Muscle of arm (tissue), 12 donors: Measurements from ENCODE around the gene FGF22. TPM values are rescaled to one million over a fixed set of nuclear protein-coding genes. Genes with fewer than 3 reads are reported as not detected.
"Not testable (repeated sequence)": the region's sequence is repeated elsewhere in the genome, so short reads cannot be mapped to it uniquely, and the experiment has no call there.

ENCODE experiments used
- DNase-seq: peaks from one replicate; pipeline ENCODE4 v3.0.0-alpha.2; 2013
- polyA plus RNA-seq, 12 donors: library from polyadenylated mRNA; unstranded; fragments of 120-200 nt; gene quantifications; one replicate each; pipeline ENCODE4 v1.2.1, GENCODE V29; 2013; ENCODE audit not compliant: insufficient read length in 12 of 12

Gene FGF22
- polyA plus RNA-seq, 12 donors = 0.09 to 0.21 (median 0.16) TPM; not detected in 8

DNA sequence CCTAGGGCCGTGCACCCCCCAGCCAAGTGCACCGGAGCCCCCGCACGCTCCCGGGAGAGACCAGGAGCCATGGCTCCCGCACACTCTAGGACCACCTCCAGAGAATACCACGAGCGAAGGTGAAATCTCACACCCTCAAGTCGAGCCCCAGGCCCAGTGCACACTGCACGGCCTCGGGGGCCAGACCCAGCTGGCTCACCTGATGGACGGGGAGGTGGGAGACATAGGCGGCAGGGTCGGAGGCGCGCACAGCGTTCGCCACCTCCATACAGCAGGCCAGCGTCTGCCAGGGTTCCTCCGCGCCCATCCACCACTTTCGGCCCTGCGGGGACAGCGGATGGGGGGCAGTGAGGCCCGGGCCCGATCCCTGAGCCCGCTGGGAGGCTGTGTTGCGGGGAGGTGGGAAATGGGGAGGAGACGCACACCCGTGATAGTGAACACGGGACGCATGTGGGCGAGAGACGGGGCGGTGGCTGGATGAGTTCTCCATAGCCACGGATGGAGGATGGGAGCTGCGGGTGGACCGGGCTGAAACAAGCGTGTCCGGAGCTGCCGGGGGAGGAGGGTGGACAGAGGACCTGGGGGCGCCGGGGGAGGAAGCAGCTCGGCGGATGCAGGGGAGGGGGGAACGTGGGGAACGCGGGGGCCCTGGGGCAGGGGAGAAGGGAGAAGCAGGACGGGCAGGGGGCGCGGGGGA, 19.4 kb upstream of the FGF22 start:
- no peak for DNase-seq

DNA sequence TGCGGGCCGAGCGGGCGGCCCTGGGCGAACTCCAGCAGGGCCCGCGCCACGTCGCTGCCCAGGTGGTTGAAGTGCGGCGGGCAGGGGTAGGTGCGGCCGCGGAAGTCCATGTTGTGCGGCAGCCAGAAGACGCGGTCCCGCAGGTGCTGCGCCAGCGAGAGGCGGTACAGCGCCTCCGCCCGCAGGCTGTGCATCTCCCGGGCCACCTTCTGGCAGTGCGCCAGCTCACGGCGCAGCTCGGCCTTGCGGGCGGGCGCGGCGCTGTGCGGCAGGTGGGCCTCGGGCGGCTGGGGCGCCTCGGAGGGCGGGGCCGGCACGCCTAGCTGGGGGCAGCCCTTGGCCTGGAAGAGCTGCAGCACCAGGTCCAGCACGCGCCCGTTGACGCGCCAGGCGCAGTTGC, 18.5 kb upstream of the FGF22 start:
- not testable (repeated sequence) for DNase-seq

DNA sequence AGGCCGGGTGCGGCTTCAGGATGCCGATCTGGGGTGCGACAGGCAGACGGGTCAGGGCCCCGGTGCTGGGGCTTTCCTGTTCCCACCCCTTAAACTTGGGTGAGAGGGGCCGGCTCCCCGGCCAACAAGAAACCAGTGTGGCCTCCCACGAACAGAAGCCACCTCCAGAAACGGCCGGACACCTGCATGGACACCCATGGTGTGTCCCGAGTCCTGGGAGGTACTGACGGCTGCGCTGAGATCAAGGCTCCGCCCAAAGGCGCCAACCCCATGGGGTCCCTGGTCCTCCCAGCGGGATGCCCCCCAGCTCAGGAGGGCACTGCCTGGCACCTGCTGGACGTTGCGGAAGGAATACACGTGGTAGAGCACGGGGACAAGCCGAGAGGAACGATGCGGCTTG, 17.9 kb upstream of the FGF22 start:
- DNase-seq = no peak

DNA sequence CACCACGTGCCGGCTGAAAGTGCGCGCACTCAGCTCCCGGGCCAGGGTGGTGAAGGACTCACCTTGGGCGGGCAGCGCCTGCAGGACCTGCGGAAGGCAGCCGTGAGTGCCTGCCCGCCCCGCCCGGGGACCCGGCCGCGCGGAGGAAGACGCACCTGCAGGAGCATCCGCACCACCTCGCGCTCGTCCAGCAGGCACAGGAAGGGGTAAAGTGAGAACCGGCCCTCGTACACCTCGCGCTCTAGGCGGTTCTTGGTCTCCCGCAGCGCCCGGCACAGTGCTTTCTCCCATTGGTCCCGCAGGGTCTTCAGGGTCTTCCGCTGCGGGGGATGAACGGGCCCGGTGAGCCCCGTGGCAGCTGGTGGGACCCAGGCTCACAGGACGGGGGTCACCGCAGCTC, 17.0 kb upstream of the FGF22 start:
- DNase-seq = no peak

DNA sequence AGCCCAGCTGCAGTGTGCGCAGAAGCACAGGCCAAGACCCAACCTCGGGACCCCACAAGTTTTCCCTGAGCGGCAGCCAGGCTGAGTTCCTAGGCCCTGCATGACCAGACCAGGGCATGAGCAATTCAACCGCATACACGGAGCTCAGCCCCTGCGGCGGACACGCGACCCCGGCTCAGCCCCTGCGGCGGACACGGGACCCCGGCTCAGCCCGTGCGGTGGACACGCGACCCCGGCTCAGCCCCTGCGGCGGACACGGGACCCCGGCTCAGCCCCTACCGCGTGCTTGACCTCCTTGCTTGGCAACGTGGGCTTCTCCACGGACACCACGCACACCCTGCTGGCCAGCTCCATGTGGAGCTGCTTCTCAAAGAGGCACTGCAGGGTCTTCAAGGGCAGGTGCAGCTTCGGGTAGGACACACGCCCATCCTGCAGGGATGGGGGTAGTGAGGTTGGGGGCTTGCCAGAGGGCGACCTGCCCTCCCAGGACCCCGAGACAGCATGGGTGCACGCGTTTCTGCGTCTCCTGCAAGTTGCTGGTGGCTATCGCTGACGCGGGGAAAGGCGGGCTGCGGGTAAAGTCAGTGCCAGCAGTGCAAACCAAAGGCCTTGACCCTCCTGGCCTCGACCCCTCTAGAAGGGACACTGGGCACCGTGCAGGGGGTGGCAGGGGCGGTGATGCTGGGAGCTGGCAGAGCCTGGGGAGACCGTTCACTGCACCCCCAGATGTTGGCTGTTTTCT, 16.3 kb upstream of the FGF22 start:
- no peak for DNase-seq

DNA sequence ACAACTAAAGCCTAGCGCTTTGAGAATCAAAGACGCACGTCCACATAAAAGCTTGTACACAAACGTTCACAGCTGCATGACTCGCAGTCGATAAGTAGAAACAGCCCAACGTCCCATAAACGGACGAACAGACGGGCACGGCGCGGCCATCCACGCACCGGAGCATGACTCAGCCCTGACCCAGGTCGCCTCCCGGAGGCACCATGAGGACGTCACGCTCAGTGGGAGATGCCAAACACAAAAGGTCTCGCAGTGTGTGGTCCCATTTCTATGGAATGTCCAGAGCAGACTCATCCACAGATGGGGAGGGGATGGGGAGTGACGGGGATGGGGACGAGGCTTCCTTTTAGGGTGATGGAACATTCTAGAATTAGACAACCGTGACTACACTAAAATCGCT, 15.7 kb upstream of the FGF22 start:
- no peak for DNase-seq

DNA sequence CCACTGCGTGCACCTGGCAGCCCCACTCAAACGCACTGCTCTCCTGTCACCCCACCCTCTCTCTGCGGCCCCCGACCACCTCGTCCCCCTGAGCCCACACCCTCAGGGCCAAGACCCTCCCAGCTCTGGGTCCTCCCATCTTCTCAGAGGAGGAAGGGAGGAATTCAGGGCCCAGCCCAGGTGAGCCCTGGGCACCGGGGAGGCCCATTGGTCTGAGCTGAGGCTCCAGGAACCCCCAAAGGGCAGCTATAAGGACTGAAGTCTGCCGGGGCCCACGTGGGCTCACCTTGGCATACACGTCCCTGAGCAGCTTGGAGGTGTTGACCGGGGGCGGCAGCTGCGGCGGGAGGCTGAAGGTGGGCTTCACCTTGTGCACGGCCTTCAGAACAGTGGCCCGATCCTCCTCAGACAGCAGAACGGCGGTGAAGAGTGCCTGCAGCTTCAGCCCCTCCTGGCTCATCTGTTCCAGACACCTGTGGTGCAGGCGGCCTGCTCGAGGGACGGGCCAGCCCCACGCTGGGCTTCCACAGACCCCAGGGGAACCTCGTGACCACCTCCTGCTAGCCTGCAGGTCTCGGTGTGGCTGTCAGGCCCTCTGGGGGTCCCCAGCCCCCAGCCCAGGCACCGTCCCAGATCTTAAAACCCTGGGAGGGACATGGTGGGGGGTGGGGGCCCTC, 15.1 kb upstream of the FGF22 start:
- no peak for DNase-seq

DNA sequence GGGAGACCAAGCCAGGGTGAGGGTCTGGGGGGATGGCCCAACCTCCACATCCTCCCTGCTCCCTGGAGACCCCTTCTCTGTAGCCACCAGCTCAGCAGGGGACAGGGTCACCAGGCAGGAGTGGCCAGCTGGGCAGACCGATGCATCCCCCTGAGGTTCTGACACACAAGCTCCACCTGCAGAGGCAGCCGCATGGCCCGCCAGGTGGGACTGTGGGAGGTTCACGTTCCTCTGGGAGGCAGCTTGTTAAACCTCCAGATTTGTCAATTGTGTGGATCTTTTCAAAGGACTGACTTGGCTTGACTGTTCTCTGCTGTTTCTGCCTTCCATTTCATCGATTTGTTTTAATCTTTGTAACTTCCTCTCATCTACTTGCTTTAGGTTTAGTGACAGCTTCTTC, 14.4 kb upstream of the FGF22 start:
- DNase-seq = no peak

DNA sequence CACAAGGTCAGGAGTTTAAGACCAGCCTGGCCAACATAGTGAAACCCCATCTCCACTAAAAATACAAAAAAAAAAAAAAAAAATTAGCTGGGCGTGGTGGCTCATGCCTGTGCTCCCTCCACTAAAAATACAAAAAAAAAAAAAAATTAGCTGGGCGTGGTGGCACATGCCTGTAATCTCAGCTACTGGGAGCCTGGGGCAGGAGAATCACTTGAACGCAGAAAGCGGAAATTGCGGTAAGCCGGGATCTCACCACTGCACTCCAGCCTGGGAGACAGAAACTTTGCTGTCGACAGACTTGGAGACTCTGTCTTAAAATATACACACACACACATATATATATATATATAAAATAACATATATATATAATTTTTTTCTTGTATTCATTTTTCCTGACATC, 13.1 kb upstream of the FGF22 start:
- not testable (repeated sequence) for DNase-seq

DNA sequence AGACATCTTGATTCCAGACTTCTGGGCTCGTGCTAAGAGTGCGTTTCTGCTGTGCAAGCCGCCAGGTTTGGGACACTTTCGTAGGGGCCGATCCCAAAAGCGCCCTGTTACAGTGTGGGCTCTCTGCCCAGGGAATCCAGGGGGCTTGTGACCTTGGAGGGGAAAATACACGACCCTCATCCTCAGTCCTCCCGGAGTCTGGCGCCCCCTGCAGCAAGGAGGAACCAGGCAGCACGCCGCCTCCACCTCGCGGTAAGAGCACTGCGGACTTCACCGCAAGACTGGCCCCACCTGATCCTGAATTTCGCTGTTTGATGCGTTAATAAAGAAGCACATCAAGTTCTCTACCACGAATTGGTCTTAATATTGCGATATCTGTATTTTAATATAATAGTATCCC, 11.5 kb upstream of the FGF22 start:
- no peak for DNase-seq

DNA sequence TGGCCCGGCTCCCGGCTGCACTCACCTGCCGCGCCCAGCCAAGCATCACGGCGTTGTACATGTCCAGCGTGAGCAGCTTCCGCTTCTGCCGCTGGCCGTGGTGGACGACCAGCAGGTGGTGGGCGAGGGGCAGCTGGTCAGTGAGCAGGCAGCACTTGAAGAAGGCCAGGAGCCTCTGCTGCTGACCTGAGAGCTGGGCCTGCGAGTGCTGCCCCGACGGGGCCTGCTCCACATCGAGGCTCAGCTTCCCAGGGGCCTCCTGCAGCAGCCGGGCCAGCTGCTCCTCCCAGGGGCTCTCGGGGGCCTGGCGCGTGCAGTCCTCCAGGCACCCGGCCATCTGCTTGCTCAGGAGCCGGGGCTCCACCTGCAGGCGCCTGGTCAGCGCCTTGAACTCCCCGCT, 10.2 kb upstream of the FGF22 start:
- not testable (repeated sequence) for DNase-seq

DNA sequence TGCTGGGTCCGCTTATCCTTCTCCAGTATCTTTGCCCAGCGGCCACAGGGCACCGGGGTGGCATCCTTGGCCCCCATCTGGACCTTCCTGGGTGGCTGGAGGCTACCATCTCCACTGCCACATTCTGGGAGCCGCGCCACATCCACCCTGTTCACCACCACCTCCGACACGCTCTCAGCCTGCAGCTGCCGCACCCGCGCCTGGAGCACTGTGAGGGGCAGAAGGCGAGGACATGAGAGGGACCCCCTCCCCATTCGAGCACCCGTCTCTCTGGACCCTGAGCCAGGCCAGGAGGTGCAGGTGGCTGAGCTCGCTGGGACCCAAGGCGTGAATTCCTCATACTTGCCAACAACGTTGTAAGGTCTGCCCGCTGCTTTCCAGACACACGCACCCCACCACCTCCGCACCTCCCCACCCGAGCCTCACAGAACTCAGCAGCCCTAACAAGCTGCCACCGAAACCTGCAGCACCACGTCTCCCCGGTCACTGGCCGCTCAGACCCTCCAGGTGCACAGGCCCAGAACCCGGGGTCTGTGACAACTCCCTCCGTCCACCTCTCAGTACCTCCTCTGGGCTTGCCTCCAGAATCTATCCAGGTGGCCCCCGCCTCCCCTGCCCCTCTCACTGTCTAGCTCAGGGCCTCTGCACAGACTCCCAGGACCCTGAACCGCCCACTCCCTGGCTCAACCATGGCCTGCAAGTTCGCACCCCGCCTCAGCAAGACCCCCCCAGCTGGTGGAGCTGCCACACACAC, 9.5 kb upstream of the FGF22 start:
- no peak for DNase-seq

DNA sequence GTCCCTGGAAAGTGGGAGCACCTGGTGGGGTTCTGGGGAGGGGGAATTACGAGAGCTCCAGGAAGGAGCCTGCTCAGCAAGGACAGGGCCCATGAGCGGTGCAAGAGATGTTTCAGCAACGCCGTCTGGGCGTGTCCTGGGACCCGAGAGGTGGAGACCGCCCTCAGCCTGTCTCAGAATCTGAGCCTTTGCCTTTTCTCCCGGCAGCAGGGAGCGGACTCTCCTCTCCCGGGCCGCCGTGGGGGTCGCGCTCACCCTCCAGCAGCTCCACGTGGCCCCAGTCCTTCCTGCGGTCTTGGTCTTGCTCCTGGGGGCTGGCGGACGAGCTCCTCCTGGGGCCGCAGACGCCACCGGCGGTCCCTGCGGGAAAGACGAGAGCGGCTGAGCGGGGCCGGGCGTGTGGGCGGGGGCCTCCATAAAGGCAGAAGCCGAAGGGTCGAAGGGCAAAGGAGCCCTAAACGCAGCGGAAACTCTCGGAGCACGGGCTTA, 7.1 kb upstream of the FGF22 start:
- DNase-seq = no peak

DNA sequence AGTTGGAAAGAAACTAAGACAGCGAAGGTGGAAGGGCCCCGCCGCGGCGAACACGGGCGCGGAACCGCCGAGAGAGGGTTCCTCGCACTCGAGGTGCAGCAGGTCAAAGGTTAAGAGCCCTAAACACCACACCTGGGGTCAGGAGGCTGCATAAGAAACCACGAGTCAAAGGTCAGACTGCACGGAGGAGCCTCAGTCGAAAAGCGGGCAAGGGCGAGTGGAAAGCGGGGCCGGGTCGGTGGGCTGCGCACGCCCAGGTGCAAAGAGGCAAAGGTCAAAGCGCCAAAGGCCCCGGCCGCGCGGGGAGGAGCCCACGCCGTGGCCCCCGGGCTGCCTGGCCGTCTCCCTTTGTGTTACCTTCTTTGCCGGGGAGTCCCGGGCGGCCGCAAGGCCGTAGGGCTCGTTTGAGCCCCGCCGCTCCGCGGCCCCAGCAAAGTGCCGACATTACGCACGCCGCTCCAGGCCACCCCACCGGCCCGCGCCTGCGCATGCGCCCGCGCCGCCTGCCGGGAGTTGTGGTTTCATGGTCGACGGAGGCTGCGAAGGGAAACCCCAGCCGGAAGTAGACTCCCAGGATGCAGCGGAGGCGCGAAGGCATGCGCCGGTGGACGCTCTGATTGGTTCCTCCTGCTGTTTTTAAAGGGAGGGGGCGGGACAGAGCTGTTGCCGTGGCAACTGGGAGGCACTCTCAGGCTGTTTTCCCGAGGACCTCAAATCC, 6.5 kb upstream of the FGF22 start, which contains the start of gene POLRMT:
Gene POLRMT, minus strand, starts transcription at position 470 of the 718 bp plus-strand sequence. Its CDS starts 25 bp downstream, at position 445.
- DNase-seq = peak; percentile 98

DNA sequence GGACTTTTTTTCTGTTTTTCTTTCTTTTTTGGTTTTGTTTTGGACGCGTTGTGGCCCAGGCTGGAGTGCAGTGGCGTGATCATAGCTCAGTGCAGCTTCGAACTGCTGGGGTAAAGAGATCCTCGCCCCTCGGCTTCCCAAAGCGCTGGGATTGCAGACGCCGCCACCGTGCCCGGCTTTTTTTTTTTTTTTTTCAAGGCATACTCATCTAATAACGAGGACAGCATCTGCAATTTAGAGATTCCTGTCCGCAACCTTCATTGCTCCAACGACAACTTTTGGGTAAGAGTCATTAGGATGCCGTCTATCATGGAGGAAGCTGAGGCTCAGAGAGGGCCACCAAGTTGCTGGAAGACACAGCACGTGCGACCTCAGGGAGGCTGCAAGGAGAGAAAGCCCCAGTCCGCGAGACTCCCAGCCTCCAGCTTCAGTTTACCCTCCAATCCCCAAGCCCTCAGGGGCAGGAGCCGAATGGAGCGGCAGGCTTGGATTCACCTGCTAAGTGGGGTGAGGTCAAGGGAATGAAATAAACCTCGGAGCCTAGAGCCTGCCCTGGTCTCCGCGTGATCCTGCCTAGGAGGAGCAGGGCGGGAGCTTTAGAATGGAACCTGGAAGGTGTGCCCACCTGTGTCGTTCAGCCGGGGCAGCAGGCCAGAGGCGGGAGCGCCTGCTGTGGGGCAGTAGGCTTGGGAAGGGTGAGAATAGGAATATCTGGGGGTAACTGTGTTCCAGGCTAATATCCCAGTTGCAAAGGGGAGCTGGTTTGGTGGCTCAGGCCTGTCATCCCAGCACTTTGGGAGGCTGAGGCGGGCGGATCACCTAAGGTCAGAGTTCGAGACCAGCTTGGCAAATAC, 5.7 kb upstream of the FGF22 start:
- no peak for DNase-seq

DNA sequence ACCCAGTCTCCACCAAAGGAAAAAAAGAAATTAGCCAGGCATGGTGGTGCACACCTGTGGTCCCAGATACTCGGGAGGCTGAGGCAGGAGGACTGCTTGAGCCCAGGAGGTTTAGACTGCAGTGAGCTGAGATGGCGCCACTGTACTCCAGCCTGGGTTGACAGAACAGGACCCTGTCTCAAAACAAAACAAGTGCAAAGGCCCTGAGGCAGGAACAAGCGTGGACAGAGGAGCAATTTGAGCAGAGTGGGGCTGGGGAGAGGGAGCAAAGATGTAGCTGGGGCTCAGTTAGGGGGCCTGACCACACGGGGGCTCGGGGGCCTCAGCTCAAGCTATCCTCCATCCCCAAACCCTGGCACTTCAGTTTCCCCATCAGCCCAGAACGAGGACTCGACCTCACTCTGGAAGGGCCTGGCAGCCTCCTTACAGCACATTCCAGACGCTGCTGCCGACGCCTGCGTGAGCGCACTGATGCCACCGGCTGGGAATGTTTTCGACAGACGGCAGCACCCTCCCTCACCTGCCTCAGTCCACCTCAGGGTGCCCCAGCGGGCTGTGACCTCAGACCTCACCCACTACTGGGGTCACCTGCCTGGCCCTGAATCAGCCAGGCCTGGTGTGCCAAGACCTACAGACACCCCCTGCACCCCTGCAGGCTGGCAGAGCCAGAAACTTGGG, 4.6 kb upstream of the FGF22 start:
- no peak for DNase-seq

DNA sequence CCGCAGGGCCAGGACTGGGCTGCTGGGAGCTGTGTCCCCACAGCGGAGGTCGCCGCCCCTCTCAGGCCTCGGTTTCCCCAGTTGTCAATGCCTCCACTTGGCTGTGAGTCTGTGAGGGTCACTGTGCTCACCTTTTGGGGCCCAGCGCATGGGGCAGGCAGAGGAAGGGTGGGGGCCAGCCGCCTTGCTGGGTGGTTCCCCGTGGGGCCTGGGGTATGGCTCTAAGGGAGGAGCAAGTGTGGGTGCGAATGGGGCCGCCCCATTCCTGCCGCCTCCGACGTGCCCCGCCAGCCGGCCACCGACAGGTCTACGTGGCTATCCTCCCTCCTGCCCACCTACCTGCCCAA, 800 bp upstream of the FGF22 start:
- DNase-seq = no peak

DNA sequence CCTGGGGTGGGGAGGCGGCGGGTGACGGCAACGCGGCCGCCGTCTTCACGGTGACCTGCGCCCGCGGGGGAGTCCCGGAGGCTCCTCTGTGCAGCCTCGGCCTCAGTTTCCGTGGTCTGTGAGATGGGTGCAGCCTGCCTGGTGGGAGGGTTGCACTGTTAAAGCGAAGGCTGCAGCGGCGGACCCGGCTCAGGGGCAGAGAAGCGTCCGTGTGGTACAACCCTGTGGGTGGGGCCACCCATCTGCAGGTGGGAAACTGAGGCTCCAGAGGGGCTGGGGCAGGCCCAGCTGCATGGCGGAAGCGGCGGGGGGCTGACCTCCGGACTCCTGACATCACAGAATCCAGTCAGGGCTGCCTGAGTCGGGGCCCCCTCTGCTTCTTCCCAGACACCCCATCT, 481 bp downstream of the FGF22 start:
- DNase-seq = no peak

DNA sequence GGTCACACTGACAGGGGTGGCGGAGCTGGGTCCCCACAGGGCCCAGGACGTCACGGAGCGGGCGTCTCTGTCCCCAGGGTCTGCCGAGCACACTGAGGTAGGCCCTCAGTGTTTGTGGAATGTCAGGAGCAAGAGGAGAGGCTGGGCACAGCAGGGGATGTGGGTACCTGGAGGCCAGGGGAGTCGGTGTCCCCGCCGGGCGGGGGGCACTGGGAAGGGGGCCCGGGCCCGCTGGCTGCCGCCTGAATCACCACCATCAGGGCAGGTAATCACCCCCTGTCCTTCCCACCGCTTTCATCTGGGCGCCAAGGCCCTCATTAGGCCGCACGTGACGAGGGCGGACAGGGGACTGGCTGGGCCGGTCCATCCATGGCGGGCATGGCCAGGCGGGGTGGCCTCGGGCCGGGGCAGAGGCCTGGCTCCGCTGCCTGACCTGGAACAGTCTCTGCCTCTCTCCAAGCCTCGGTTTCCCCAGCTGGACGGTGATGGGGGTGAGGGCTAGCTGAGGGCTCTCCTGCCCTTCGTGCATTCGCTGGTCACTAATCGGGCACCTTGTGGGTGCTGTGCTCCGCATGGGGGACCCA, 1.0 kb downstream of the FGF22 start:
- DNase-seq = no peak
